CD4-positive, alpha-beta T cell treated with Interleukin-4 for 1 hour (primary cell): ENCODE data around the gene TRNP1.

Experiments
- DNase-seq, 2 donors: peaks; one replicate each; pipeline ENCODE4 v3.0.0-alpha.2; 2020 to 2022

Gene TRNP1

DNA sequence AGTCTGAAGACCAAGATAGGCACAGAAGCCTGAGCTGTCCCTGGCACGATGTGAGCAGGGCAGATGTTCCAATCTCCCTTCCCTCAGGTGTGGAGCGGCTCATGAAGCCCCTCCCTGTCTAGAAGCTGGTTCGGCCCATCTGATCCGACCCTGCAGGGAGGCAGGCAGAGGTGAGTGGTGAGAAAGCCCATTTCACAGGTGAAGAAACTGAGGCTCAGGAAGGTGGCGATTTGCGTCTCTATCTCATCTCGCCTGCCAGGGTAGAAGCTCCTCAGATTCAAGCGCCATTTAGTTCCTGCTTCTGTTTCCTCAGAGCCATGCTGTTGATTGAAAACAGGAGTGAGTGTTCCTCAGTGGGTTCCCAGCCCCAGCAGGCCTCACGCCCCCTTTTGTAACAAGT lies 36.0 kb downstream of the TRNP1 start:
- DNase-seq = no peak

DNA sequence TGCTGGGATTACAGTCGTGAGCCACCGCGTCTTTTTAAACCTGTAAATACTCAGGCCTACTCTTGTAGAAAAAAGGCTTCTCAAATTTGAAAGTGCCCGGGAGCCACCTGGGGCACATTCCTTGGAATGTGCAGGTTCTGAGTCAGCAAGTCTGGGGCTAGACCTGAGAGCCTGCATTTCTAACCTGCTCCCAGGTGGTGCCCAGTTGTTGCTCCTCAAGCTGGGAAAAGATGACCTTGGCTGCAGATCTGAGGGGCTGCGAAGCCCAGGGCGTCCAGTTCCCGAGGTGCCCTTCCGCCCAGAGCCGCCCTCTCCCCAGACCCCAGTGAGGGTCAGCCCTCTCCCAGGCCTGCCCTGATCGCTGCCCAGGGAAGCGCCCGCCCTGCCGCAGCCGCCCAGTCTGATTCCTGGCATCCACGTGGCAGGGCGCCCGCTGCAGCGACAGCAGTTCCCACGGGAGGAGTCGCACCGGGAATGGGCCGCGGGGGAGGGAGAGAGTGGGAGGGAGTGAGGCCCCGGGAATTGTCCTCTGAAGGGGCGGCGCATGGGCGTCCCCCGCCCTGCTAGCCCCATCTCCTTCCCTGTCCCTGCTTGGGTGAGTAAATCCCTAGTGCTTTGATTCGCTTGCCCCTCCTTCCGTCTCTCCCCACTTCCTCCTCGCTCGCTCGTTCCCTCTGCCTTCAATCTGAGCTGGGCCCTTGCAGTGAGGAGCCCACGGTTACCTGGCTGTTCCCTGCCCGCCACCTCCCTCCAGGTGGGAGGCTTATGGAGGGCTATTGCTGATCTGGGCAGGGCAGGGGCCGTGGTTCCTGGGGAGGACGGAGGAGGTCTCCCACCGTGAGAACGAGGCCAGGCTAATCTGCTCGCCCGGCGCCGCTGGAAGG lies 38.0 kb downstream of the TRNP1 start:
- DNase-seq = no peak

DNA sequence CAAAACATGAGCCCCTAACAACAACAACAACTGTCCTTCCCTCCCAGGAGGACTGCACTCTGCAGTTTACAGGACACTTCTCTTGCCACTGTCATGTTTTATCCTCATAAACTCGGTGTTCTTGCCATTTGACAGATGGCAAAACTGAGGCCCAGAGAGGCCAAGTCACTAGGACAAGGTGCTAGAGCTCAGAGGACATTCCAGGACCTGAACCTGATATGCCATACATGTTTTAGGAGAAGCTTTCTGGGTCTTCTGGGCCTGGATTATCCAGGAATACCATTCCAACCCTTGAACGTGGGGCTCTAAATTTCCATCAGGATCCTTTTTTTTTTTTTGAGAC lies 38.6 kb downstream of the TRNP1 start:
- DNase-seq = no peak

DNA sequence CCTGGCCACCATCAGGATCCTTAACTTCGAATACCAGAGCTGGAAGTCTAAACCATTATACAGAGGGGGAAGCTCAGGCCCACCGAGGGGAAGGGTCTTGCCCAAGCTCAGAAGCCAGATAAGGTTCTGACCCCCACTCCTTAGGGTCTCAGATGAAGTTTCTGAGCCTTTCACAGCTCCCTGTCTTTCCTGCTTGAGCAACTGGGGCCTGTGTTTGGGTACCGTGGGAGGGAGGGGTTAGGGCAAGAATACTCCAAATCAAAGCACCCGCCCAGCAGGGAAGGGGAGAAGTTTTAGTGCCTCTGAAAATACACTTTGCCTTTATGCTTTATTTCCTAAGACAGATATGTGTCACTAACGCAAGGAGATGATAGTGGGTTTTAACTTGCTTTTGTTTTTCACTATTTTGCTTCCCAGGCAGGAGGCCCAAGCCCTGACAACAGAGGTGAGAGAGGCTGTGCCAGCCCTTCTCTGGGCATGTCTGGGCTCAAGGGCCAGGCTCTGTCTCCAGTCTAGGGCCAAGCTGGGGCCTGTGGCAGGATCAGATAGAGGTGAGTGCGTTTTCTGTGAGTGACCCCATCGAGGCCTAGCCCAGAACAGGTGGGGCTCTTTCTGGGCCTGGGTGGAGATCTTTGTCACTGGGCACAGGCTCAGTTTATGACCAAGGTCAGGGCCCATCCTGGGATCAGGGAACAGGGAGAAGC lies 39.7 kb downstream of the TRNP1 start:
- DNase-seq = no peak

DNA sequence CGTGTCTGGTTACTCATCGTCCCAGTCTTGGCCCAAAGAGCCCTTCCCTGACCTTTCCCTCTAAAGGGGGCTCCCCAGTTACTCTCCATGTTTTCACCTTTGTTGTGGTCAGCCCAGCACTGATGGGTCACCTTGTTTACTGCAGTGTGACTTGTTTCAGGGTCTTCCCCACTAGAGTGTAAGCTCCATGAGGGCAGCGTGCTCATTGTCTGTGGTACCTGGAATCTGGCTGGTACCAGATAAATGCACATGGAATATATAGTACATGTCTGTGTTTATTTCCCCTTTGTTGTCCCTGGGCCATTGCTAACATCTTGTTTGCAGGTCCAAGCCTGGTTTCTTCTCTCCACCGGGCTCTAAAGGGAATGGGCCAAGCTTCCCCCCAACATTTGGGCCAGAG lies 41.9 kb downstream of the TRNP1 start:
- no peak for DNase-seq

DNA sequence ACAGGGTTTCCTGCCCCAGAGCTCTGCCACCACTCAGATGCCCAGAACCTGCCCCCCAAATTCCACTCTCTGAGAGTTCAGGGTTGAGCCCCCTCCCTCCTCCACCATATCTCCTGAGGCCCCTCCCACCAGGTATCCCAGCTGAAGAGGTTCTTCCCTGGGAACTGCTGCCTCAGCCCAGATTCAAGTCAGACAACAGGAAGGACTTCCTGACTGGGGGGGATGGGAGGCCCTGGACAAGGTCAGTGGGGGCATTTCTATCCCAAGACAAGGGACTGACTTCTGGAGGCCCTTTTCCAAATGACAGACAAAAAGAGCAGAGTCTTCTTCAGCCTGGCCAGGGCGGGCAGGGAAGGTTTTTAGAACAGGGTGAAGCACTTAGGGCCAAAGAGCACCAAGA lies 43.2 kb downstream of the TRNP1 start:
- DNase-seq = no peak

DNA sequence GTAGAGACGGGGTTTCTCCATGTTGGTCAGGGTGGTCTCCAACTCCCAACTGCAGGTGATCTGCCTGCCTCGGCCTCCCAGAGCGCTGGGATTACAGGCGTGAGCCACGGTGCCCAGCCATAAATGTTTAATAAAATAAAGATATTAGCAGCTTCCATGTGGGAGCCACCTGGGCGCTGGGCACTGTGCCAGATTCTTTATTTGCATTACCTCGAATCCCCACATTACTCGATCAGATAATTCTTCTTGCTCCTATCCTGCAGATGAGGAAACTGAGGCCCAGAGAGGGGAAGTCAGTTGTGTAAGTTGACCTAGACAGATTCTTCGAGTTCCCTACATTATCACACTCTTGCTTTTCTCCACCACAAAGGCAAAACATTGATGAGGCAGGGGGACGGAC lies 44.0 kb downstream of the TRNP1 start:
- no peak for DNase-seq

DNA sequence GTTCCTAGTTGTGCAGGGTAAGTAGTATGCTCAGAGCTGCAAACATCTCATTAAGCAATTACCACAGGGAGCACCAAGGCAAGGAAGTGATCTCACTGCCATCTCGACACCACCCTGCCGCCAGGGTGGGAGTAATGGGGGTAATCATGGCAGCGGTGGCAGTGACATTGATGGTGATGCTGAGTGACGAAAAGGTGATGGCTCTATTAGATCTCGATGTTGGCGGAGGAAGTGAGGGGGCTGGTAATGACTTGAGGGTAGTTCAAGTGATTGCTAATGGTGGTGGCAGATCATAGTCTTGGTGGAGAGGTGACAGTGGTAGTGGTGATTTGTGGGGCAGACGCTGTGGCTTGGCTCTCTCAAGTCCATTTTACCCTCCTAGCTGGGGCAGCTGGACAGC lies 44.5 kb downstream of the TRNP1 start:
- DNase-seq = no peak

DNA sequence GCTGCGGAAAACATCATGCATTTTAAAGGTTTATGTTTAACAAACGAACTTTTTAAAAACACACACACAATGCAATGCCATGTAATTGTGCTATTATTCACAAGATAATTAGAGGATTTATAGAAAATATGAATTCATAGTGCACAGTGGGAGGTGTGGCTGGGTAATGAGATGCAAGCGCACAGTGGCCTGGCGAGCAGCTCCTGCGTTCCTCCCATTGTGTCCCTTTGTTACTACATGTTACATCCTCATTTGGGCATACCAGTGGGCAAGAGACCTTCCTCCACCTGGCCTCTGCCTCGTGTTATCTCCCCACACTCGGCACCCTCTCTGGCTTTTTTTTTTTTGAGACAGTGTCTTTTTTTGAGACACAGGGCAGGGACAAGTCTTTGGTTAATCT lies 49.2 kb downstream of the TRNP1 start:
- no peak for DNase-seq

DNA sequence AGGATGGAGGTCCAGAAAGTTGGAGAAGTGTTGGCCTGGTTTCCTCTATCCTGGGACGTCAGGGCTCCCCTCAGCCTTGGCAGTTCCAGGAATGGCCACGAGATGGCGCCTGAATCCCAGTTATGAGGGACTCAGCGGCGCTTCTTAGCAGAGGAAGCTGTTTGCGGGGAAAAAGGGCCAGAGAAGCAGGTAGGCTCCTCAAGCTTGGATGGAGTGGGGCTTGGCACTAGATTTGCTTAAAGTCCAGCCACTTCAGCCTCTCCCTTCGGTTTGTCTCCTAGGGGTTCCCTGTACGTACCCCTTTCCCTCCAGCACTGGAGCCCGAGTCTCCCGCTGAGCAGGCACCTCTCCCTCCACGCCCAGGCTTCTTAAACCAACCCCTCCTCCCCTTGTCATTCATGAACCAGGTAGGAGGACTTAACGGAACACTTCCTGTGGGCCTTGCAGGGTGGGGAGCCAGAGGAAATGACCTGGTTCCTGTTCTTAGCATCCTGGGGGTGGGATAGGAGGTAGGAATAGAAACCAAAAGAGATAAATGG lies 51.2 kb downstream of the TRNP1 start:
- peak; percentile 83 to 85 for DNase-seq

DNA sequence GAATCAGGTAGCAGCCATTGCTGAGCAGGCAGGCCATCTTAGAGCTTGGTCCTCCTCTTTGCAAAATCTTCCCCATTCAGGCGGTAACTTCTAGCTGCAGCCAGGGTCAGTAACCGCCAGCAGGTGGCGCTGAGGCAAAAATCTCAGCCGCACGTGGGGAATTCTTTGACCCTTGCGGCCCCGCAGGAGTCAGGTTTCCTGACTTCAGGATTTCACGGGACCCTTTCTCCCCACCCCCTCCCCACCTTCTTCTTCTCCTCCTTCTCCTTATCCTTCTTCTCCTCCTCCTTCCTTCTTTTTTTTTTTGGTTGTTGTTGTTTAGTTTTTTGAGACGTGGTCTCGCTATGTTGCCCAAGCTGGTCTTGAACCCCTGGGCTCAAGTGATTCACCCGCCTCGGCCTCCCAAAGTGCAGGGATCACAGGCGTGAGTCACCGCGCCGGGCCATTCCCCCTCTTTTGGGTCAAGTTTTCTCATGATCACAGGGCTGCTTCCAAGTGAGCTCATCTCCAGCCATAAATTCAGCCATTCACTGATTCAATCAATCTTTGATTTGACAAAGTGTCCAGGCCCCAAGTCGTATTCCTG lies 52.6 kb downstream of the TRNP1 start:
- DNase-seq = peak; percentile 57 to 66

DNA sequence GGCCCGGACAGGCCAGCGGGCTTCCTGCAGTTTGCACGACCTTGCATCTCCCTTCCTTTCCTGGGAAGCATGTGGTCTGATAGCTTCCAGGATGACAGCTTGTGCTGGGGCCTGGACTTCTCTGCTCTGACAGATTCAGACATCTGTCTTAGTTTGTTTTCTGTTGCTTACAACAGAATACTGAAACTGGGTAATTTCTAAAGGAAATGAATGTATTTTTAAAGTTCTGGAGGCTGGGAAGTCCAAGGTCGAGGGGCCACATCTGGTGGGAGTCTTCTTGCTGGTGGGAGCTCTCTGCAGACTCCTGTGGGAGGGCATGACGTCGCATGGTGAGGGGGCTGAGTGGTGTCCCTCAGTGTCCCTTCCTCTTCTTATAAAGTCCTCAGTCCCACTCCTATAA lies 54.4 kb downstream of the TRNP1 start:
- no peak for DNase-seq

DNA sequence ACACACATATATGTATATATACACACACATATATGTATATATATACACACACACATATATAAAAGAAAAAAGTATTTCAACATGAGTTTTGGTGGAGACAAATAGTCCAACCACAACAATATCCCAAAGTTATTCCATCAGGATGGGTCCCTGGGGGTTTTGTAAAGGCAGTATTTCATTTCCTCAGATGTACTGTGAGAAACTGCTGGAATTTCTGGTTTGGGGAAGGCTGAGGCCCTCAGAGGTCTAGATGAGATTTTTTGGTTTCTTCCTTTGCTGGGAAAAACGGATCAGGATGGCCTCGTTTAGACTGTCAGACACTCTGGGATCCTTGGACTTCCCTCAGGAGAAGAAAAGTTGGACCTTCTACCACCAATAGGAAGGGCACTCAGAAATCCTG lies 55.6 kb downstream of the TRNP1 start:
- no peak for DNase-seq

DNA sequence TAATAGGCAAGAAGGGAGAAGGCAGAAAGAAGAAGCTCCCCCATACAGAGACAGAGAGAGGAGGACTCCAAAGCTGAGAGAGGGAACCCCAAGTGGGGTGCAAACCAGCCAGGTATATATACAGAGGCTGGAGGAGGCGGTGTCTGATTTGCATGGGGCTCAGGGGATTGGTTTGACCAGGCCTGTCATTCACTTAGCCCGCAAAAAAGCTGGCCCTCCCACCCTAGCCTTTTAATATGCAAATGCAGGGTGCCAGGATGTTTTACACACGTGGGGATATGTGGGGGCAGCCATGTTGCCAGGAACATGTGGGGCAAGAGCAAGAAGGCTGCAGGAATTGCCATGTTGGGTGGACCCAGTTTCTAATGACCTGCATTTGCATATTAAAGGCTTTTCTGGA lies 56.1 kb downstream of the TRNP1 start:
- no peak for DNase-seq
